ENCODE measurements around the gene NUCB1. TPM values are rescaled to one million over a fixed set of nuclear protein-coding genes. Genes with fewer than 3 reads are reported as not detected.
"Not testable (repeated sequence)": the region's sequence is repeated elsewhere in the genome, so short reads cannot be mapped to it uniquely, and the experiment has no call there.

The NUCB1 gene
- total RNA-seq, 1 donor from 2014 or later, result 107 TPM

DNA sequence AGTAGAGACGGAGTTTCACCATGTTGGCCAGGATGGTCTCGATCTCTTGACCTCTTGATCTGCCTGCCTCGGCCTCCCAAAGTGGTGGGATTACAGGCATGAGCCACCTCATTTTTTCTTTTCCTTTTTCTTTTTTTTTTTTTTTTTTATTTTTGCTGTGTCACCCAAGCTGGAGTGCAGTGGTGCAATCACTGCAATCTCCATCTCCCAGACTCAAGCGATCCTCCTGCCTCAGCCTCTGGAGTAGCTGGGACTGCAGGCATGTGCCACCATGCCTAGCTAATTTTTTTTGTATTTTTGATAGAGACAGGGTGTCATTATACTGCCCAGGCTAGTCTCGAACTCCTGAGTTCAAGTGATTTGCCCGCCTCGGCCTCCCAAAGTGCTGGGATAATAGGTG lies 2.2 kb downstream of the NUCB1 start:
- Histone ChIP-seq H3K4me1 (ENCODE audit: control insufficient read depth in 3 of 3, insufficient read depth in 3 of 3, low read length in 3 of 3) (peaks cover 16 to 28% (median 20%) of the 10 kb centered on the region in 3 donors), H3K36me3 (ENCODE audit: control insufficient read depth in 3 of 3, insufficient read depth in 3 of 3, low read length in 3 of 3) (peaks cover 20 to 22% (median 22%) of the 10 kb centered on the region in 3 donors), H3K9ac (ENCODE audit: low read depth in 1 of 3, low read length in 3 of 3) (peak overlapping the region in 1 of 3 donors; percentile 33)
- not testable (repeated sequence) for H3K4me3 ChIP-seq (ENCODE audit: low read length in 3 of 3); H3K27ac ChIP-seq (ENCODE audit: low read depth, low read length); H3K9me3 ChIP-seq (ENCODE audit: control insufficient read depth in 3 of 3, low read length in 3 of 3); H3K27me3 ChIP-seq (ENCODE audit: control insufficient read depth in 3 of 3, insufficient read depth in 3 of 3, low read length in 3 of 3)

DNA sequence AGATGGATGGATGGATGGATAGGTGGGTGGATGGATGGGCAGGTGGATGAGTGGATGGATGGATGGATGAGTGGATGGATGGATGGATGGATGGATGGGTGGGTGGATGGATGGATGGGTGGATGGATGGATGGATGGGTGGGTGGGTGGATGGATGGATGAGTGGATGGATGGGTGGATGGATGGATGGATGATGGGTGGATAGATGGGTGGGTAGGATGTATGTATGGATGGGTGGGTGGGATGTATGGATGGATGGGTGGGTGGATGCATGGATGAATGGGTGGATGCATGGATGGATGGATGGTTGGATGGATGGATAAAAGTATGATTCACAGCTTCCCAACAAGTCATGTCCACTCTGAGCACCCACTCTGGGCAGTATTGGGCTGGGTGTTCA lies 3.7 kb downstream of the NUCB1 start:
- H3K36me3 ChIP-seq (ENCODE audit: control insufficient read depth in 3 of 3, insufficient read depth in 3 of 3, low read length in 3 of 3), result peaks cover 24 to 26% (median 24%) of the 10 kb centered on the region in 3 donors
- not testable (repeated sequence) for H3K27me3 ChIP-seq (ENCODE audit: control insufficient read depth in 3 of 3, insufficient read depth in 3 of 3, low read length in 3 of 3); H3K9me3 ChIP-seq (ENCODE audit: control insufficient read depth in 3 of 3, low read length in 3 of 3)

DNA sequence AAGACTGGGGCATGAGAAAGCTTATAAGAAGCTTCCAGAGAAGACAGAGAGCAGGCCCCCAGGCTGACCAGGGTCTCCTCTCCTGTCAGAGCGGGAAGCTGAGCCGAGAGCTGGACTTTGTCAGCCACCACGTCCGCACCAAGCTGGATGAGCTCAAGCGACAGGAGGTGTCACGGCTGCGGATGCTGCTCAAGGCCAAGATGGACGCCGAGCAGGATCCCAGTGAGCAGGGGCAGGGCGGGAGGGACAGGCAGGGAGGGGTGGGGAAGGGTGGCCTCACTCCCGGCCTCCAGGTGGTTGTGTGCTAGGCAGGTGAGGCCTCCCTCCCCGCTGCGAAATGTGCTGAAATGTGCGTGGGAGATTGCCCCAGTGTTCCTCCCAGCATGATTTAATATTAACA lies 5.6 kb downstream of the NUCB1 start:
- H3K9me3 ChIP-seq (ENCODE audit: control insufficient read depth in 3 of 3, low read length in 3 of 3), result no peaks in the 10 kb centered on the region
- H3K9ac ChIP-seq (ENCODE audit: low read depth in 1 of 3, low read length in 3 of 3), result no peak overlapping the region
- no peaks in the 10 kb centered on the region for H3K27me3 ChIP-seq (ENCODE audit: control insufficient read depth in 3 of 3, insufficient read depth in 3 of 3, low read length in 3 of 3)
- H3K36me3 ChIP-seq (ENCODE audit: control insufficient read depth in 3 of 3, insufficient read depth in 3 of 3, low read length in 3 of 3), result peaks cover 30 to 33% (median 32%) of the 10 kb centered on the region in 3 donors
- no peak overlapping the region for H3K4me3 ChIP-seq (ENCODE audit: low read length in 3 of 3)
- peaks cover 23 to 37% (median 32%) of the 10 kb centered on the region in 3 donors for H3K4me1 ChIP-seq (ENCODE audit: control insufficient read depth in 3 of 3, insufficient read depth in 3 of 3, low read length in 3 of 3)
- peak overlapping the region; percentile 49 for H3K27ac ChIP-seq (ENCODE audit: low read depth, low read length)

More for the DNA sequence above, 3.7 kb downstream of the NUCB1 start:
- H3K4me3 ChIP-seq (ENCODE audit: low read length in 3 of 3); H3K27ac ChIP-seq (ENCODE audit: low read depth, low read length); H3K9ac ChIP-seq (ENCODE audit: low read depth in 1 of 3, low read length in 3 of 3): not testable (repeated sequence)
- peaks cover 21 to 37% (median 28%) of the 10 kb centered on the region in 3 donors for H3K4me1 ChIP-seq (ENCODE audit: control insufficient read depth in 3 of 3, insufficient read depth in 3 of 3, low read length in 3 of 3)

DNA sequence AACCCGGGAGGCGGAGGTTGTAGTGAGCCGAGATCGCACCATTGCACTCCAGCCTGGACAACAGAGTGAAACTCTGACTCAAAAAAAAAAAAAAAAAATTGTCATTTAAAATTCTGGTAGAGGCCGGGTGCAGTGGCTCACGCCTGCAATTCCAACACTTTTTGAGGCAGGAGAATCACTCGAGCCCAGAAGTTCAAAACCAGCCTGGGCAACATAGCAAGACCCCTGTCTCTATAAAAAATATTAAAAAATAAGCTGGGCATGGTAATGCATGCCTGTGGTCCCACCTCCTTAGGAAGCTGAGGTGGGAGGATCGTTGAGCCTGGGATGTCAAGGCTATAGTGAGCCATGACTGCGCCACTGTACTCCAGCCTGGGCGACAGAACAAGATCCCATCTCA lies 6.2 kb downstream of the NUCB1 start:
- H3K4me1 ChIP-seq (ENCODE audit: control insufficient read depth in 3 of 3, insufficient read depth in 3 of 3, low read length in 3 of 3), result peaks cover 16 to 31% (median 27%) of the 10 kb centered on the region in 3 donors
- no peaks in the 10 kb centered on the region for H3K27me3 ChIP-seq (ENCODE audit: control insufficient read depth in 3 of 3, insufficient read depth in 3 of 3, low read length in 3 of 3)
- H3K4me3 ChIP-seq (ENCODE audit: low read length in 3 of 3), result no peak overlapping the region

DNA sequence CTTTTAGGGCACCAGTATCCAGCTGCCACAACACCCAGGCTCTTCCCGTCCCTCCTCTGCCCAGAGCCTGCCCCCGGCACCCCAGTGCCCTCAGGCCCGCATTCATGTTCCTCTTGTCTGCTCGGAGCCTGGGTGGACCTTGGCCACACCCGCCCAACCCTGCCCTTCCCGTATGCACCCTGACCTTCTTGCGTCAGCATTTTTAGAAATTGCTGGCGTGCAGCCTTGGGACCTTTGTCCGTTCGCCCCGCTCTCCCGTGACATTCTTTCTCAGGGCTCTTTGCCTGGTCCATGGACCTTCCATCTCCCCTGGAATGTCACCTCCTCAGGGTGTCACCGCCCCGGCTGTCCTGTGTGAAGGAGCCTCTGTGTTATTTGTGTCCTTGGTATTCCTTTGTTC lies 7.6 kb downstream of the NUCB1 start:
- peaks cover 35 to 50% (median 48%) of the 10 kb centered on the region in 3 donors for H3K36me3 ChIP-seq (ENCODE audit: control insufficient read depth in 3 of 3, insufficient read depth in 3 of 3, low read length in 3 of 3)
- H3K4me3 ChIP-seq (ENCODE audit: low read length in 3 of 3), result no peak overlapping the region
- H3K9ac ChIP-seq (ENCODE audit: low read depth in 1 of 3, low read length in 3 of 3), result peak overlapping the region in 1 of 3 donors; percentile 35
- H3K27ac ChIP-seq (ENCODE audit: low read depth, low read length), result peak overlapping the region; percentile 63
- H3K4me1 ChIP-seq (ENCODE audit: control insufficient read depth in 3 of 3, insufficient read depth in 3 of 3, low read length in 3 of 3), result peaks cover 8 to 20% (median 18%) of the 10 kb centered on the region in 3 donors
- no peaks in the 10 kb centered on the region for H3K27me3 ChIP-seq (ENCODE audit: control insufficient read depth in 3 of 3, insufficient read depth in 3 of 3, low read length in 3 of 3)
- H3K9me3 ChIP-seq (ENCODE audit: control insufficient read depth in 3 of 3, low read length in 3 of 3), result no peaks in the 10 kb centered on the region

More for the DNA sequence above, 6.2 kb downstream of the NUCB1 start:
- H3K9me3 ChIP-seq (ENCODE audit: control insufficient read depth in 3 of 3, low read length in 3 of 3), result no peaks in the 10 kb centered on the region
- H3K36me3 ChIP-seq (ENCODE audit: control insufficient read depth in 3 of 3, insufficient read depth in 3 of 3, low read length in 3 of 3), result peaks cover 35 to 39% (median 38%) of the 10 kb centered on the region in 3 donors
- no peak overlapping the region for H3K9ac ChIP-seq (ENCODE audit: low read depth in 1 of 3, low read length in 3 of 3)
- H3K27ac ChIP-seq (ENCODE audit: low read depth, low read length), result no peak overlapping the region

DNA sequence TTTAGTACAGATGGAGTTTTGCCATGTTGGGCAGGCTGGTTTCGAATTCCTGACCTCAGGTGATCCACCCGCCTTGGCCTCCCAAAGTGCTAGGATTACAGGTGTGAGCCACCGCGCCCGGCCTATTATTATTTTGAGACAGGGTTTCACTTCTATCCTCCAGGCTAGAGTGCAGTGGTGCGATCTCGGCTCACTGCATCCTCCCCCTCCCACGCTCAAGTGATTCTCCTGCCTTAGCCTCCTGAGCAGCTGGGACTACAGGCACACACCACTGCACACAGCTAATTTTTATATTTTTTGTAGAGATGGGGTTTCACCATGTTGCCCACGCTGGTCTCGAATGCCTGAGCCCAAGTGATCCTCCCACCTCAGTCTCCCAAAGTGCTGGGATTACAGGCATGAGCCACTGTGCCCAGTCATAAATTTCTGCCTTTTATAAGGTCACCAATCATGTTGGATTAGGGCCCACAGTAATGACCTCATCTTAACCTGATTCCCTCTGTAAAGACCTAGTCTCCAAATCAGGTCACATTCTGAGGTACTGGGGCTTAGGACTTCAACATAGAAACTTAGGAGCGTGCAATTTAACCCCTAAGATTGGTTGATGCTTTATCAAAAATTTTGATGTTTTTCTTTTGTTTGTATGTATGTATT lies 9.4 kb downstream of the NUCB1 start:
- H3K9me3 ChIP-seq (ENCODE audit: control insufficient read depth in 3 of 3, low read length in 3 of 3); H3K9ac ChIP-seq (ENCODE audit: low read depth in 1 of 3, low read length in 3 of 3); H3K4me3 ChIP-seq (ENCODE audit: low read length in 3 of 3); H3K27me3 ChIP-seq (ENCODE audit: control insufficient read depth in 3 of 3, insufficient read depth in 3 of 3, low read length in 3 of 3): not testable (repeated sequence)
- Histone ChIP-seq H3K27ac (ENCODE audit: low read depth, low read length) (peak overlapping the region; percentile 63), H3K36me3 (ENCODE audit: control insufficient read depth in 3 of 3, insufficient read depth in 3 of 3, low read length in 3 of 3) (peaks cover 50 to 60% (median 58%) of the 10 kb centered on the region in 3 donors), H3K4me1 (ENCODE audit: control insufficient read depth in 3 of 3, insufficient read depth in 3 of 3, low read length in 3 of 3) (peaks cover 8 to 19% (median 18%) of the 10 kb centered on the region in 3 donors)

DNA sequence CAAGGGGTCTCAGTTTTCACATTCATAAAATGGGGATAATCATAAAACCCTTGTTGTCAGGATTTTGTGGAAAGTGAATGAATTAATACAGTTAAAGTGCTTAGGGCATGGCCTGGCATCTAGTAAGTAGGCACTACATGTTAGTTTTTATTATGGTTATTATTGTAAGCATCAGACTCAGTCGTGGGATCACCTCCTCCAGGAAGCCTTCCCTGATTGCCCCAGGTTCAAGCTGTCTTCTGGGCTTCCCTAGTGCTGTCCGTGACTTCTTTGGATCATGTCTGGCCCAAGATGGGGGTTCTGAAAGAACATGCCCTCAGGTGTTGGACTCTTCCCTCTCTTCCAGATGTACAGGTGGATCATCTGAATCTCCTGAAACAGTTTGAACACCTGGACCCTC lies 10.7 kb downstream of the NUCB1 start:
- H3K4me1 ChIP-seq (ENCODE audit: control insufficient read depth in 3 of 3, insufficient read depth in 3 of 3, low read length in 3 of 3), result peaks cover 8 to 15% (median 13%) of the 10 kb centered on the region in 3 donors
- H3K27me3 ChIP-seq (ENCODE audit: control insufficient read depth in 3 of 3, insufficient read depth in 3 of 3, low read length in 3 of 3), result no peaks in the 10 kb centered on the region
- no peak overlapping the region for H3K4me3 ChIP-seq (ENCODE audit: low read length in 3 of 3)
- H3K9ac ChIP-seq (ENCODE audit: low read depth in 1 of 3, low read length in 3 of 3), result no peak overlapping the region
- H3K27ac ChIP-seq (ENCODE audit: low read depth, low read length), result no peak overlapping the region
- H3K9me3 ChIP-seq (ENCODE audit: control insufficient read depth in 3 of 3, low read length in 3 of 3), result no peaks in the 10 kb centered on the region
- peaks cover 48 to 56% (median 54%) of the 10 kb centered on the region in 3 donors for H3K36me3 ChIP-seq (ENCODE audit: control insufficient read depth in 3 of 3, insufficient read depth in 3 of 3, low read length in 3 of 3)

DNA sequence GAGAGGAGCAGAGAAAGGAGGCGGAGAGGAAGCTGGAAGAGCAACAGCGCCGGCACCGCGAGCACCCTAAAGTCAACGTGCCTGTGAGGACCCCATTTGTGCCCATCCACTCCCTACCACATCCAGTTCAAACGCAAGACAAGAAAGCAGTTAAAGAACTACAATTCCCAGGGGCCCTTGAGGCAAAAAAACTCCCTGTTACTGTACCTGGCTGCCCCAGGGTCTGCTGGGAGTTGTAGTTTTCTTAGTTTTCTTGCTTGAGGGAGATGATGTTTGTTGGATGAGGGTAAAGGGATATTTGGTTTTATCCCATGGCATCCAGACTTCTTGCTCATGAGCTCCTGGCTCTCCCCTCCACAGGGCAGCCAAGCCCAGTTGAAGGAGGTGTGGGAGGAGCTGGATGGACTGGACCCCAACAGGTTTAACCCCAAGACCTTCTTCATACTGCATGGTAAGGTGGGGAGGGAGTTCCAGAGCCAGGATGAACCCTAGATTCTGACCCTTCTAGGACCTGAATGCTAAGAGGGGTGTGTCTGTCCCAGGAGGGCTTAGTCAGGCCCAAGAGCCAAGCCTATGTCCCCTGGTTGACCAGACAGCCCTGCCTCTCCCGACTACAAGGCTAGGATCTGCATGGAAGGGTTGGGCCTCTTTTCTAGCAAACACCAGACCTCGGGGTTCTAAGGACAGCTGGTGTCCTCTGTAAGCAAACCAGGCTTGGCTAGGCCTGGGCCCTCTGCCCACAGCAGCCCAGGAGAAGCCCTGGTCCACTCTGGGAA lies 13.2 kb downstream of the NUCB1 start:
- Histone ChIP-seq H3K36me3 (ENCODE audit: control insufficient read depth in 3 of 3, insufficient read depth in 3 of 3, low read length in 3 of 3) (peaks cover 56 to 60% (median 57%) of the 10 kb centered on the region in 3 donors), H3K9ac (ENCODE audit: low read depth in 1 of 3, low read length in 3 of 3) (no peak overlapping the region), H3K27me3 (ENCODE audit: control insufficient read depth in 3 of 3, insufficient read depth in 3 of 3, low read length in 3 of 3) (no peaks in the 10 kb centered on the region), H3K4me3 (ENCODE audit: low read length in 3 of 3) (no peak overlapping the region), H3K9me3 (ENCODE audit: control insufficient read depth in 3 of 3, low read length in 3 of 3) (no peaks in the 10 kb centered on the region), H3K27ac (ENCODE audit: low read depth, low read length) (no peak overlapping the region), H3K4me1 (ENCODE audit: control insufficient read depth in 3 of 3, insufficient read depth in 3 of 3, low read length in 3 of 3) (peaks cover 3 to 10% (median 9%) of the 10 kb centered on the region in 3 donors)

DNA sequence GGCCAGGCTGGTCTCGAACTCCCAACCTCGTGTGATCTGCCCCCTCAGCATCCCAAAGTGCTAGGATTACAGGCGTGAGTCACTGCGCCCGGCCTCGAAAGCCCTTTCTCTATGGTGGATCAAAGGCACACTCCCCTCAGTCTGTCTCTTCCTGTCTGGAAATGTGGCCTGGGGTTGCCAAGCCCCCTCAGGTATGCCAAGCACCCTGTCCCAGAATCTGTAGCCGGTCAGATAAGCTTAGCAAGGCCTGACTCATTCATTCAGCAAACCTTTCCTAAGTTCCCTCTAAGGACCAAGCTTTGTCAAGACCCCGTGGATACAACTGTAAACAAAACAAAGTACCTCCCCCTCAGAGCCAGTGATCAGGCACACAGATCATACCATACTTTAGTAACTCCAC lies 14.1 kb downstream of the NUCB1 start:
- no peak overlapping the region for H3K4me3 ChIP-seq (ENCODE audit: low read length in 3 of 3)
- H3K27me3 ChIP-seq (ENCODE audit: control insufficient read depth in 3 of 3, insufficient read depth in 3 of 3, low read length in 3 of 3), result no peaks in the 10 kb centered on the region
- H3K4me1 ChIP-seq (ENCODE audit: control insufficient read depth in 3 of 3, insufficient read depth in 3 of 3, low read length in 3 of 3), result peaks cover 2 to 4% (median 3%) of the 10 kb centered on the region in 3 donors
- H3K36me3 ChIP-seq (ENCODE audit: control insufficient read depth in 3 of 3, insufficient read depth in 3 of 3, low read length in 3 of 3), result peaks cover 55 to 65% (median 65%) of the 10 kb centered on the region in 3 donors
- no peaks in the 10 kb centered on the region for H3K9me3 ChIP-seq (ENCODE audit: control insufficient read depth in 3 of 3, low read length in 3 of 3)
- no peak overlapping the region for H3K27ac ChIP-seq (ENCODE audit: low read depth, low read length)
- H3K9ac ChIP-seq (ENCODE audit: low read depth in 1 of 3, low read length in 3 of 3), result no peak overlapping the region

DNA sequence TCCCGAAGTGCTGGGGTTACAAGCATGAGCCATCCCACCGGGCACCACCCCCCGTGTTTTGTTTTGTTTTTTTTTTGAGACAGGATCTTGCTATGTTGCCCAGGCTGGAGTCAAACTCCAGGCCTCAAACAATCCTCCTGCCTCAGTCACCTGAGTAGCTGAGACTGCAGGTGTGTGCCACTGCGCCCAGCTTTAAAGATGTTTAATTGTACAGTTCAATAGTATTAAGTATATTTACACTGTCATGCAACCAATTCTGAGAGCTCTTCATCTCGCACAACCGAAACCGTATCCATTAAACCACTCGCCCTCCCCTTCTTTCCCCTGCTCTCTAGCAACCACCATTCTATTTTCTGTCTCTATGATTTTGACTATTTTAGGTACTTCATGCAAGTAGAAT lies 15.6 kb downstream of the NUCB1 start:
- no peak overlapping the region for H3K27ac ChIP-seq (ENCODE audit: low read depth, low read length)
- H3K4me3 ChIP-seq (ENCODE audit: low read length in 3 of 3), result no peak overlapping the region
- no peaks in the 10 kb centered on the region for H3K9me3 ChIP-seq (ENCODE audit: control insufficient read depth in 3 of 3, low read length in 3 of 3)
- no peaks in the 10 kb centered on the region for H3K4me1 ChIP-seq (ENCODE audit: control insufficient read depth in 3 of 3, insufficient read depth in 3 of 3, low read length in 3 of 3)
- peaks cover 58 to 65% (median 59%) of the 10 kb centered on the region in 3 donors for H3K36me3 ChIP-seq (ENCODE audit: control insufficient read depth in 3 of 3, insufficient read depth in 3 of 3, low read length in 3 of 3)
- H3K9ac ChIP-seq (ENCODE audit: low read depth in 1 of 3, low read length in 3 of 3), result no peak overlapping the region
- H3K27me3 ChIP-seq (ENCODE audit: control insufficient read depth in 3 of 3, insufficient read depth in 3 of 3, low read length in 3 of 3), result no peaks in the 10 kb centered on the region

Measured in skeletal muscle tissue (tissue), 4 donors.